ENCODE measurements around the gene TEKT2.

Gene TEKT2

DNA sequence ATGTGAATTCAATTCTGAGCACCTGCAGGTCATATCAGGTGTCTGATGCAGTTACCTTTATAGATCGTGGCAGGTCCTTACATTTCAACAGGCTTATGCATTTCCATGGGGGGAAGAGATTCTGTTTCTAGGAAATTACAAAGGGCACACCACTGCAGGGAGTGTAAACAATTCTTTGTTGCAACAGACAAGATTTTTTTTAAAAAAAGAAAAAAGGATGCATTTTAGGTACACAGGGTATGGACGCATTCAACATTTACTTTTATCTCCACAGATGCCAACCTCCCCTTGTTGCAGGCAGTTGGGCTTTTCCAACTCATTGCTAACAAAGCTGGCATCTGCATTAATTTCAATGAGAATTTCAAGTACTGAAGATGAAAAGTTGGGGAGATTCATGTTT is 13.5 kb upstream of the TEKT2 start:
- Histone ChIP-seq H3K4me2 (ENCODE audit: low read length) (no peak overlapping the region), H3K36me3 (ENCODE audit: control insufficient read depth, low read length) (no peaks in the 10 kb centered on the region), H3F3A (ENCODE audit: control insufficient read depth, insufficient read depth) (no peaks in the 10 kb centered on the region), H3K27me3 (ENCODE audit: control insufficient read depth, low read length) (no peaks in the 10 kb centered on the region), H4K20me1 (ENCODE audit: control insufficient read depth, insufficient read depth, low read depth, low read length) (no peaks in the 10 kb centered on the region), H3K4me1 (ENCODE audit: control insufficient read depth, low read length) (no peaks in the 10 kb centered on the region), H3K9me2 (replicated peaks; ENCODE audit: control insufficient read depth, low read length) (no peaks in the 10 kb centered on the region), H3K4me3 (ENCODE audit: low read length) (no peak overlapping the region), H3K79me2 (ENCODE audit: control insufficient read depth, low read length) (no peaks in the 10 kb centered on the region), H3K27ac (ENCODE audit: low read depth, low read length) (no peak overlapping the region), H3K9me3 (ENCODE audit: control insufficient read depth, insufficient read depth, low read length) (no peaks in the 10 kb centered on the region)
- TF ChIP-seq EZH2phosphoT487 (IDR thresholded peaks at IDR 0.05; ENCODE audit: borderline replicate concordance, low read length): no peak
- no peak for TF ChIP-seq CTCF (IDR thresholded peaks at IDR 0.05; ENCODE audit: low read depth, low read length, poor library complexity, severe bottlenecking)

- Histone ChIP-seq H3K9me2 (replicated peaks; ENCODE audit: control insufficient read depth, low read length) (no peaks in the 10 kb centered on the region), H3K27ac (ENCODE audit: low read depth, low read length) (no peak overlapping the region), H3K36me3 (ENCODE audit: control insufficient read depth, low read length) (no peaks in the 10 kb centered on the region), H3K9me3 (ENCODE audit: control insufficient read depth, insufficient read depth, low read length) (no peaks in the 10 kb centered on the region), H3K4me3 (ENCODE audit: low read length) (no peak overlapping the region), H3K27me3 (ENCODE audit: control insufficient read depth, low read length) (peaks cover 5% of the 10 kb centered on the region; the same call in 1 of the 2 replicates), H4K20me1 (ENCODE audit: control insufficient read depth, insufficient read depth, low read depth, low read length) (no peaks in the 10 kb centered on the region), H3F3A (ENCODE audit: control insufficient read depth, insufficient read depth) (no peaks in the 10 kb centered on the region), H3K4me1 (ENCODE audit: control insufficient read depth, low read length) (no peaks in the 10 kb centered on the region), H3K79me2 (ENCODE audit: control insufficient read depth, low read length) (no peaks in the 10 kb centered on the region), H3K4me2 (ENCODE audit: low read length) (no peak overlapping the region)
- TF ChIP-seq CTCF (IDR thresholded peaks at IDR 0.05; ENCODE audit: low read depth, low read length, poor library complexity, severe bottlenecking) (no peak), EZH2phosphoT487 (IDR thresholded peaks at IDR 0.05; ENCODE audit: borderline replicate concordance, low read length) (no peak)
Observed at GRCh38 chr1:36076979-36077573, 6.8 kb upstream of the TEKT2 start.

GRCh38 chr1:36080236-36080635 is 3.7 kb upstream of the TEKT2 start:
- Histone ChIP-seq H3K4me1 (ENCODE audit: control insufficient read depth, low read length) (peaks cover 9% of the 10 kb centered on the region), H3K4me2 (ENCODE audit: low read length) (no peak overlapping the region), H3K27me3 (ENCODE audit: control insufficient read depth, low read length) (peaks cover 23% of the 10 kb centered on the region), H3K27ac (ENCODE audit: low read depth, low read length) (no peak overlapping the region), H3F3A (ENCODE audit: control insufficient read depth, insufficient read depth) (no peaks in the 10 kb centered on the region), H3K4me3 (ENCODE audit: low read length) (no peak overlapping the region), H3K9me2 (replicated peaks; ENCODE audit: control insufficient read depth, low read length) (no peaks in the 10 kb centered on the region), H3K36me3 (ENCODE audit: control insufficient read depth, low read length) (no peaks in the 10 kb centered on the region), H4K20me1 (ENCODE audit: control insufficient read depth, insufficient read depth, low read depth, low read length) (no peaks in the 10 kb centered on the region), H3K79me2 (ENCODE audit: control insufficient read depth, low read length) (no peaks in the 10 kb centered on the region), H3K9me3 (ENCODE audit: control insufficient read depth, insufficient read depth, low read length) (no peaks in the 10 kb centered on the region)
- TF ChIP-seq EZH2phosphoT487 (IDR thresholded peaks at IDR 0.05; ENCODE audit: borderline replicate concordance, low read length) (no peak), CTCF (IDR thresholded peaks at IDR 0.05; ENCODE audit: low read depth, low read length, poor library complexity, severe bottlenecking) (no peak)
